ENCODE results near the gene AMPD2. TPM values are rescaled to one million over a fixed set of nuclear protein-coding genes. Genes with fewer than 3 reads are reported as not detected.
A peak's percentile ranks its signal among the peaks of the same experiment; 100 is the strongest.

The AMPD2 gene
- total RNA-seq, 1 donor from 2014 or later, result 22.9 TPM

DNA sequence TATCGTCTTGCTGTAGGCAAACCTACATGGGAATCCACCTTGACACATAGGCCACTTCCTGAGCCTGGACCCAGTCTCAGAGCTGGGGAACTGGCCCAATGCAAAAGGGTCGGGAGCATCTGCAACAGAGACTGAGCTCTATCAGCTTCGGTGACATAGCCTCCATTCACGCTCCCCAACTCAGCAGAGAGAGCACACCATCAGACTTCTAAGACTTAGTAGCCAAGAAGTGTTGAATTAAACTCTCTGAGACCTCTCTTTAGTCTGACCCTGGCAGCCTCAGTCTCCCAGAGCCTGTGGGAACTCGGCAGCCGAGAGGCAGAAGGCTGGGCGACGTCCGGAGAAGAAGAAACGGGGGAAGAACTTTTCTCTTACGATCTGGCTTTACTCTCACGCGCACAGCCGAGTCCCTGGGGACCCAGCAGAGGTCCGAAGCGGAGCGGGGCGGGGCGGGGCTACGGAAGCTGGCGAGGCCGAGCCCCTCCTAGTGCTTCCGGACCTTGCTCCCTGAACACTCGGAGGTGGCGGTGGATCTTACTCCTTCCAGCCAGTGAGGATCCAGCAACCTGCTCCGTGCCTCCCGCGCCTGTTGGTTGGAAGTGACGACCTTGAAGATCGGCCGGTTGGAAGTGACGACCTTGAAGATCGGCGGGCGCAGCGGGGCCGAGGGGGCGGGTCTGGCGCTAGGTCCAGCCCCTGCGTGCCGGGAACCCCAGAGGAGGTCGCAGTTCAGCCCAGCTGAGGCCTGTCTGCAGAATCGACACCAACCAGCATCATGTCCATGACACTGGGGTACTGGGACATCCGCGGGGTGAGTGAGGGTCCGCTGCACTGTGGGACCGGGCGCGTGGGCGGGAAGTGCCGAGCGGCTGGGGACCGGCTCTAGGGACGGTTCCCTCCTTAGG lies 36.2 kb downstream of the AMPD2 start, which contains the start of gene GSTM4:
Gene GSTM4, plus strand, starts transcription at position 485 of the 905 bp plus-strand sequence. Its CDS starts 291 bp downstream, at position 776.
- H3K9me3 Mint-ChIP-seq, result no peaks in the 10 kb centered on the region

DNA sequence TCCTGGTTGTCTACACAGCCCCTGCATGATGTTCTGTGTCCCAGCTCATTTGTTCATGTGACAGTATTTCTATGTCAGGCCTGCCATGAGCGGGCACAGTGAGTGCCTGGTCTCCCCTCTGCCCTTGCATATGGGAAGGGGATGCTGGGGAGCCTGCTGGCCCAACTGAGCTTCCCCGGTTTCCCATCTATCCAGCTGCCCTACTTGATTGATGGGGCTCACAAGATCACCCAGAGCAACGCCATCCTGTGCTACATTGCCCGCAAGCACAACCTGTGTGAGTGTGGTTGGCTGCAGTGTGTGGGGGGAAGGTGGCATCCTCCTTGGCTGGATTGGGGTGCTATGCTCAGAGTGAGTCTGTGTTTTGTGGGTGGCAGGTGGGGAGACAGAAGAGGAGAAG lies 37.8 kb downstream of the AMPD2 start:
- DNase-seq (ENCODE audit: low spot score), result no peak
- no peak overlapping the region for H3K9ac ChIP-seq
- Mint-ChIP-seq H3K9me3 (no peaks in the 10 kb centered on the region), H3K27me3 (ENCODE audit: insufficient read depth, low read depth) (peaks cover 13% of the 10 kb centered on the region), H3K36me3 (peaks cover 6% of the 10 kb centered on the region), H3K4me3 (peak overlapping the region; percentile 71), H3K27ac (no peak overlapping the region), H3K4me1 (peaks cover 17% of the 10 kb centered on the region)
- H3K4me2 ChIP-seq, result no peak overlapping the region
- no peak overlapping the region for H2AFZ ChIP-seq (replicated peaks)
- no peaks in the 10 kb centered on the region for H3K36me3 ChIP-seq
- H3K9me3 ChIP-seq (ENCODE audit: low read depth), result no peaks in the 10 kb centered on the region
- TF ChIP-seq, protein P1, sequence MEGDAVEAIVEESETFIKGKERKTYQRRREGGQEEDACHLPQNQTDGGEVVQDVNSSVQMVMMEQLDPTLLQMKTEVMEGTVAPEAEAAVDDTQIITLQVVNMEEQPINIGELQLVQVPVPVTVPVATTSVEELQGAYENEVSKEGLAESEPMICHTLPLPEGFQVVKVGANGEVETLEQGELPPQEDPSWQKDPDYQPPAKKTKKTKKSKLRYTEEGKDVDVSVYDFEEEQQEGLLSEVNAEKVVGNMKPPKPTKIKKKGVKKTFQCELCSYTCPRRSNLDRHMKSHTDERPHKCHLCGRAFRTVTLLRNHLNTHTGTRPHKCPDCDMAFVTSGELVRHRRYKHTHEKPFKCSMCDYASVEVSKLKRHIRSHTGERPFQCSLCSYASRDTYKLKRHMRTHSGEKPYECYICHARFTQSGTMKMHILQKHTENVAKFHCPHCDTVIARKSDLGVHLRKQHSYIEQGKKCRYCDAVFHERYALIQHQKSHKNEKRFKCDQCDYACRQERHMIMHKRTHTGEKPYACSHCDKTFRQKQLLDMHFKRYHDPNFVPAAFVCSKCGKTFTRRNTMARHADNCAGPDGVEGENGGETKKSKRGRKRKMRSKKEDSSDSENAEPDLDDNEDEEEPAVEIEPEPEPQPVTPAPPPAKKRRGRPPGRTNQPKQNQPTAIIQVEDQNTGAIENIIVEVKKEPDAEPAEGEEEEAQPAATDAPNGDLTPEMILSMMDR (IDR thresholded peaks at IDR 0.05), result no peak
- TF ChIP-seq EZH2 (IDR thresholded peaks at IDR 0.05) (no peak), EZH2phosphoT487 (IDR thresholded peaks at IDR 0.05) (no peak)
- no peaks in the 10 kb centered on the region for H4K20me1 ChIP-seq (ENCODE audit: low read depth)
- peaks cover 3% of the 10 kb centered on the region for H3K4me1 ChIP-seq
- H3K4me3 ChIP-seq, result no peak overlapping the region
- no peaks in the 10 kb centered on the region for H3K79me2 ChIP-seq (ENCODE audit: low read depth)
- peaks cover 4% of the 10 kb centered on the region for H3F3A ChIP-seq (ENCODE audit: low read depth)
- H3K27me3 ChIP-seq, result peaks cover 30% of the 10 kb centered on the region
- H3K27ac ChIP-seq, result no peak overlapping the region

More for the DNA sequence above, 36.2 kb downstream of the AMPD2 start, which contains the start of gene GSTM4:
- Histone ChIP-seq H2AFZ (replicated peaks) (peak within 1 kb of the TSS; percentile 67), H3K4me3 (peak within 1 kb of the TSS; percentile 64), H3F3A (ENCODE audit: low read depth) (peaks cover 4% of the 10 kb centered on the region), H3K36me3 (no peaks in the 10 kb centered on the region), H3K9ac (no peak within 1 kb of the TSS), H3K4me2 (peak within 1 kb of the TSS; percentile 89), H3K9me3 (ENCODE audit: low read depth) (no peaks in the 10 kb centered on the region), H3K27me3 (peaks cover 46% of the 10 kb centered on the region), H3K27ac (no peak within 1 kb of the TSS), H3K4me1 (peaks cover 3% of the 10 kb centered on the region), H4K20me1 (ENCODE audit: low read depth) (no peaks in the 10 kb centered on the region), H3K79me2 (ENCODE audit: low read depth) (no peaks in the 10 kb centered on the region)
- Mint-ChIP-seq H3K27ac (peak within 1 kb of the TSS; percentile 92), H3K27me3 (ENCODE audit: insufficient read depth, low read depth) (peaks cover 13% of the 10 kb centered on the region), H3K4me1 (peaks cover 17% of the 10 kb centered on the region), H3K36me3 (peaks cover 6% of the 10 kb centered on the region), H3K4me3 (peak within 1 kb of the TSS; percentile 93)
- peak; percentile 86 for DNase-seq (ENCODE audit: low spot score)
- TF ChIP-seq, protein P1 (IDR thresholded peaks at IDR 0.05), result no peak
- TF ChIP-seq EZH2 (IDR thresholded peaks at IDR 0.05) (no peak), EZH2phosphoT487 (IDR thresholded peaks at IDR 0.05) (no peak)

DNA sequence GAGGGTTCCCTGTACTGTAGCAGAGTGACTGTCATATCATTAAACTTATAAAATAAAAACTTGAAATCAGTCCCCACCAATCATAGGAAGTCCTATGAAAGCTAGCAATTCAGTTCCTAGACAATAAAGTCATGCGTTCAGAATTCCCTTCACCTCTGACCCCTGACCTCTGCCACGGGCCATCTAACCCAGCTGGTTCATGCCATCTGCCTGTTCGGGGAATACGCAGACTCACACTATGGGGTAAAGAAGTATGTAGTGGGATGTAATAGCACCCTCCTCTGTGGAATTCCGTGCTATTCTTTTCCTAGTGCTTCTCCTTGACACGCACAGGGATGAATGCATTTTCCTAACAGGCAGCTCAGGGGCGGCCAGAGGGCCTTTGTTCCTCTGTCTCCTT lies 38.3 kb downstream of the AMPD2 start:
- H3K36me3 Mint-ChIP-seq, result peaks cover 6% of the 10 kb centered on the region
- peak overlapping the region; percentile 71 for H3K4me3 Mint-ChIP-seq
- Histone ChIP-seq H3F3A (ENCODE audit: low read depth) (peaks cover 4% of the 10 kb centered on the region), H3K9me3 (ENCODE audit: low read depth) (no peaks in the 10 kb centered on the region), H3K4me1 (peaks cover 3% of the 10 kb centered on the region), H3K79me2 (ENCODE audit: low read depth) (no peaks in the 10 kb centered on the region), H3K4me2 (no peak overlapping the region), H3K27ac (no peak overlapping the region), H3K36me3 (no peaks in the 10 kb centered on the region), H3K27me3 (peaks cover 25% of the 10 kb centered on the region), H3K4me3 (no peak overlapping the region), H3K9ac (no peak overlapping the region), H4K20me1 (ENCODE audit: low read depth) (no peaks in the 10 kb centered on the region), H2AFZ (replicated peaks) (no peak overlapping the region)
- no peaks in the 10 kb centered on the region for H3K9me3 Mint-ChIP-seq
- DNase-seq (ENCODE audit: low spot score), result no peak
- TF ChIP-seq EZH2 (IDR thresholded peaks at IDR 0.05) (no peak), EZH2phosphoT487 (IDR thresholded peaks at IDR 0.05) (no peak)
- TF ChIP-seq, protein P1 (IDR thresholded peaks at IDR 0.05), result no peak
- H3K27ac Mint-ChIP-seq, result peak overlapping the region; percentile 76
- peaks cover 13% of the 10 kb centered on the region for H3K27me3 Mint-ChIP-seq (ENCODE audit: insufficient read depth, low read depth)
- peaks cover 17% of the 10 kb centered on the region for H3K4me1 Mint-ChIP-seq

Measured in neural progenitor cell (in vitro differentiated cells).